GM21717 (cell line): ENCODE results near the gene SLC13A5.
"Not testable (repeated sequence)": the region's sequence is repeated elsewhere in the genome, so short reads cannot be mapped to it uniquely, and the experiment has no call there.

ENCODE experiments used
- ATAC-seq: cut with Tn5 transposase; IDR thresholded peaks from one replicate; pipeline ENCODE4 v1.9.1; 2021; ENCODE audit warnings: mild to moderate bottlenecking, moderate library complexity; ENCODE audit not compliant: unreplicated experiment

Gene SLC13A5

DNA sequence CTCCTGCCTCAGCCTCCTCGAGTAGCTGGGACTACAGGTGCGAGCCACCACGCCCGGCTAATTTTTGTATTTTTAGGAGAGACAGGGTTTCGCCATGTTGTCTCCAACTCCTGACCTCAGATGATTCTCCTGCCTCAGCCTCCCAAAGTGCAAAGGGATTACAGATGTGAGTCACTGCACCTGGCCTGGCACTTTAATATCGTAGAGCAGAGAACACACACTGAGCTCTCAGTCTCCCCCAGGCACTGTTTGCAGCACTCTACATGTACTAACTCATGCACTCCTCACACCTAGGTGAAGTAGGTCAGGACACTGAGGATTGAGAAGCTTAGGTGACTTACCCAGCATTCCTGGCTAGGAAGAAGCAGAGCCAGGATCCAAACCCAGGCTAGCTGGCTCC, 46.6 kb downstream of the SLC13A5 start:
- ATAC-seq: no peak

DNA sequence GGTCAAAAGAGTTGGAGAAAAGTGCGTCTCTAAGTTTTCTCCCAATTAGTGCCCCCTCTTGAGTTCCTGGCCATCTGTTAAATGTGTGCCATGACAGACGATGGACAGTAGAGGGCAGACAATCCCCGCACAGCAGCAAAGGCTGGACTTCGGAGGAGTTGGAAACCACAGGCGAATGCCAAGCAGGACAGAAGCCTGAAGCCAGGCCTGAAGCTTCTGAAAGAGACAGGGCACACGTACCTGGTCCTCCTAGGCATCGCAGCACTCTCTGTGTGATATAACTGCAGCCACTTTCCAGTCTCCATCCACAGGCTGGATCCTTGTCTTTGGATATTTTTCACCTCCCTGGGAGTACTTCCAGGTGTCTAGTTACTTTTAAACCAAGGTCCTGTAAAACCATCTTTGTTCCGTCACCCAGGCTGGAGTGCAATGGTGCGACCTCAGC, 47.1 kb downstream of the SLC13A5 start:
- ATAC-seq: no peak

DNA sequence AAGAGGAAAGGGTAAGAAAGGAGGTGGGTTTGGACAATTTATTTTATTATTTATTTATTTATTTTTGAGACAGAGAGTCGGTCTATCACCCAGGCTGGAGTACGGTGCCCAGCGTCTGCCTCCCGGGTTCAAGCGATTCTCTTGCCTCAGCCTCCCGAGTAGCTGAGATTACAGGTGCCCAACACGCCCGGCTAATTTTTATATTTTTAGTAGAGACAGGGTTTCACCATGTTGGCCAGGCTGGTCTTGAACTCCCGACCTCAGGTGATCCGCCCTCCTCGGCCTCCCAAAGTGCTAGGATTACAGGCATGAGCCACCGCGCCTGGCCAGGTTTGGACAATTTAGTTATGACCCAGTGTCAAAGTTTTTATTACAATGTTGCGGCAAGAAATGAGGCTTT, 50.0 kb downstream of the SLC13A5 start:
- ATAC-seq: not testable (repeated sequence)

- no peak for ATAC-seq
Measured at GRCh38 chr17:6661464-6661848, 51.7 kb downstream of the SLC13A5 start.

DNA sequence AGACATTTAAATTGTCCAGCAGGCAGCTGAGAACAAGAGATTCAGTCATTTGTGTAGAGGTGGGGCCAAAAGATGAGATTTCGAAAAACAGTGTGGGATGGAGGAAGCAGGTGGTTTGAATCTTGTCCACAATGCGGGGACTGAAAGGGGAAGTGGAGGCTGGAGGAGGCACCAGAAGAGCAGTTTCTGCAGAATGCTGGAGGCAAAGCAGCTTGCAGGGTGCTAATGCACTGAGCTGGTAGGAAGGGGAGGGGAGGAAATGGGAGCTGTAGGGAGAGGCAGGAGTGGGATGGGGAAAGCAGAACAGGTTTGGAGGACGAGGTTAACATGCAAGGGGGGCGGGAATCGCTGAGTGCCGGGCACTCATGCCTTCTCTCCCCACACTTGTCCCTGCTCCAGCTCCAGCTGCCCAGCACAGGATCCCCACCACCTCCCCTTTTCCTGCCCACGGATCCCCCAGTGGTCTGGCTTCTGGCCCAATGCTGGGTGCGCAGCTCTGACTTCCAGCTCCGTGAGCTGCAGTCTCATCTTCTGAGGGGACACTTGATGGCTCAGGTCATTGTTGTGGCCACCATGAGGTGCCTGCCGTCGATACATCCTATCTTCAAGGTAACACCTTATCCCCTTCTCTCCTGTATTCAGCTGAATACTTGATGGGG, 52.2 kb downstream of the SLC13A5 start:
- peak; percentile 42 for ATAC-seq

DNA sequence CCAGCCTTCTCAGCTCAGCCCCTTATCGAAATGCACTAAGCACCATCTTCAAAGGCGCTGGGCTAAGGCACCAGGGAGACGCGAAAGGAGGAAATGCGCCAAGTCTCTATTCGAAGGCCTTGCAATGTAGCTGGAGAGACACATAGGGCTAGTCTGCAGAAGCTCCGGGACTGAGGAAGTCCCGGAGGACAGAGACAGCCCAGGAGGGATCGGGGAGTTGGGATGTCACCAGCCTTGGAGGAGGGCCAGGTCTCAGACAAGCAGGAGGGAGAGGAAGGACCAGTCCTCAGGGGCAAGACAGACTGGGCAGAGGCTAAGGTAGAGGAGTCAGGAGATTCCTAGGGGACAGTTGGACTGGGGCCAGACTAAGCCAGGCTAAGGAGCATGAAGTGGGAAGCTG, 53.1 kb downstream of the SLC13A5 start:
- ATAC-seq: no peak

DNA sequence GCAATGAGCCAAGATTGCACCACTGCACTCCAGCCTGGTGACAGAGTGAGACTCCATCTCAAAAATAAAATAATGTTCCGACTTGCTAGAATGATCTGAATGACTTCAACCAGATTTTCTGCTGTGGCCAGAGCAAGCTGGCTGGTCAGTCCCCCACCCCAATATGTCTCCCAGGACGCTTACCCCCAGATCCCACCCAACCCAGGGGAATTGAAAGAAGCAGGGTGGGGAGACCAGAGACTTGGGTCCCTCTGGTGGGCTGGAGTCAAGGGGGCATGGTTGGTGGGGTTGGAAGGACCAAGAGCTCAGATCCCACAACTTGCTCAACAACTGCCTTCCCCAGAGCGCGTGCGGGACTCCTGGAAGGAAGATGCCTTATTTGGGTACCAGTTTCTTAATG, 54.8 kb downstream of the SLC13A5 start:
- ATAC-seq: not testable (repeated sequence)

GRCh38 chr17:6657633-6658287, 55.4 kb downstream of the SLC13A5 start:
- ATAC-seq: no peak

DNA sequence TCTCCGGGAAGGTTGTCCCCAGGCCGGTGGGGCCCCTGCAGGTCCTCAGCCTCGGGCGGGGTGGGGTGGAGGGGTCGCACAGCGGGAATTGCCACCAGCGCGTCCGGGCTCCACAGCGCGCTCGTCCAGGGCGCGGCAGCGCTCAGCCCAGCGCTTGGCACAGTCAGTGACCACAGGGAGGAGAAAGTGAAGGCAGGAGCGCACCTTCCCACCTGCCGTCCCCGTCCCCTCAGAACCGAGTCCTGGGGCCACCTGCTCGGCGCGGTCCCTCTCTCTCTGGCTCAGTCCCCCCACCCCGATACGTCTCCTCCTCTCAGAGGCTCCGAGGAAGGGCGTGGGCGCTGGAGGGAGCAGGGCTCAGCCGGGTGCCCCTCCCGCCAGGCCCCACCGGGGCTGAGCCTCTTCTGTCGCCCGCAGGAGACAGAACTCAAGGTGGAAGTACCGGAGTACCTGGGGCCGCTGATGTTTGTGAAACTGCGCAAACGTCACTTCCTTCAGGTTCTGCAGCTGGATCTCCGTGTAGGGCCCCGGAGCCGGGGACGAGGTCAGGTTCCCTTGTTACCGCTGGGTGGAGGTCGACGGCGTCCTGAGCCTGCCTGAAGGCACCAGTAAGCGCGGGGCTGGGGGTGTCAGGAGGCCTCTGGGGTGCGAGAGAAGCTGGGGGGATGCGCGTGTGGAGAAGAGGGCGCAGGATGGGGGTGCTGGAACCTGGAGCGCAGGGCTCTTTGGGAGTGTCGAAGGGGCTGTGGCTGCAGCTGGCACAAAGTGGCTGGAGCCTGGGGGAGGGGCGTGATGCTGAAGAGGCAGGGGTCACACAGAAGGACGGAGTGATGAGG, 56.2 kb downstream of the SLC13A5 start:
- not testable (repeated sequence) for ATAC-seq

DNA sequence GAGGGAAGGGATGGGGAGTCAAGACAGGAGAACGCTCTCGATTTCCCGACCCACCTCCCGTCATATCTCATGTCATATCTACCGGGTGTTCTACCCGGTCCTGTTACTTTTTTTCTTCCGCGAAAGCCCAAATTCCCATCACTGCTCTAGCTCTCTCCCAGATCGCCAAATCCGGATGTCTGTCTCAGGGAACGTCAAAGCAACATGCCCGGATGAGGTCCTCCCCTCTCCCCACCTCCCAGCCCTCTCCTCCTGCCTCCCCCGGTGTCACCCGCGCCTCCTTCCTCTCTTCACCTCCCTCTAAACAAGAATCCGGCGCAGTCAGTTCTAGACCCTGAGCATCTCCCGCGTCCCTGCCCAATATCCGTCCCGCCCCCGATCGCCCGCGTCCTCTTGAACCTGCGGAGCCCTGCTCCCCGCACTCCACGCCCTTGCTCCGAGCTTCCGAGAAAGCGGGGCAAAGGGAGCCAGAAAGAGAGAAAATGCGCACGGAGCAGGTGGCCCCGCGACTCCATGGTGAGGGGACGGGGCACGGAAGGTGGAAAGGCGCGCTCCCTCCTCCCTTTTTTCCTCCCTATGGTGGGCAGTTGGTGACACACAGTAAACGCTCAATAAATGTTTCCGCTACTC, 57.3 kb downstream of the SLC13A5 start:
- not testable (repeated sequence) for ATAC-seq

- ATAC-seq: no peak
Measured at GRCh38 chr17:6654841-6655731, 58.1 kb downstream of the SLC13A5 start.

DNA sequence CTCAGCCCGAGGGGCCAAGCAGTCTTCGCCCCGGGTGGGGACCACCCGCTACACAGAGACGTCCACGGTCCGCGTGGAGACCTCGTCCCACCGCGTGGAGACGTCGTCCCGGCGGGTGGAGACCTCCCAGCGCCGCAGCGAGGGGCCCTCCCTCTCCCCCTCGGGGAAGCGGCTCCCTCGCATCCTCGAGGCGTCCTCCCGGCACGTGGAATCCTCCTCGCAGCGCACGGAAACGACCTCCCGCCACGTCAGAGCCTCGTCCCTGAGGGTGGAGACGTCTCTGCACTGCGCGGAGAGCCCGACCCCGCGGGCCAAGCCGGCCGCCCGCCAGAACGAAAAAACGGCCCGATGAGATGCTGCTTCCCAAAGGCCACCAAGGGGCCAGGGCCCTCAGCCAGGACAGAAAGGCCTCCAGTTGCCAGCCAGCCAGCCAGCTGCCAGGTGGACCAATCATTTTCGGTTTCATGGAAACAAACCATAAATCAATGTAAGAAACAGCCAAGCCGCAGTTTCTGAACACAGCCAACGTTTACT, 61.2 kb downstream of the SLC13A5 start:
- peak; percentile 12 for ATAC-seq

DNA sequence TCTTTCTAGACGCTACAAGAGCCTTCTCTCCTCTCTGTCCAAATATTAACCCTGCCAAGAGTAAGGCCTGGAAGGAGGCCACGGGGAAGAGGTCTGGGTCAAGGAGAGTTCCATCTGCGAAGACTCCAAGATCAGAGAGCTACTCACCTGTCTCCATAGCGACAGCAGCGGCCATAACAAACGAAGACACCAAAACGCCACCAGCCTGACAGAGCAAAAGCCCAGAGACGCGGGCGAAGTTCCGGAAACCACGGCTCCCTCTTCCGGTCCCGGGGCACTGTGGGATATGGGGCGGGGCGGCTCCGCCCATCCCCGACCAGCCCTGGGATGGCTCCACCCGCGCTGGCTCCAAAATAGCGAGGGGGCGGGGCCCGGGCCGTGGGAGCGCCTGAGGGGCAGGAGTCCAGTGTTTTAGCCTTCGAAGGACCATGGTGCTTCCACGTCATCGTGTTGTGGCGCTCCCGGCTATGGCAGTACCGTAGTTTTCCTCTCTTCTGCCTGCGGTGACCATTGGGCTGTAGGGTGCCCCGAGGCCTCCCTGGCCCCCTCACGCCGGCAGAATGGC, 61.7 kb downstream of the SLC13A5 start, which contains the start of the genes C17orf100 and MED31:
C17orf100 (plus strand) TSS at position 409 of the 565 bp plus-strand sequence; CDS start at position 561, 152 bp downstream.
MED31 (minus strand) TSS at position 252 of the 565 bp plus-strand sequence; CDS start at position 175, 77 bp downstream.
- ATAC-seq: peak; percentile 81

- ATAC-seq: no peak
Measured at GRCh38 chr17:6648181-6648580, 65.0 kb downstream of the SLC13A5 start.

GRCh38 chr17:6643451-6644125, 69.6 kb downstream of the SLC13A5 start:
- no peak for ATAC-seq

- ATAC-seq: no peak
Measured at GRCh38 chr17:6642592-6642991, 70.6 kb downstream of the SLC13A5 start.

- ATAC-seq: peak; percentile 10
Measured at GRCh38 chr17:6641247-6641863, 71.8 kb downstream of the SLC13A5 start.

DNA sequence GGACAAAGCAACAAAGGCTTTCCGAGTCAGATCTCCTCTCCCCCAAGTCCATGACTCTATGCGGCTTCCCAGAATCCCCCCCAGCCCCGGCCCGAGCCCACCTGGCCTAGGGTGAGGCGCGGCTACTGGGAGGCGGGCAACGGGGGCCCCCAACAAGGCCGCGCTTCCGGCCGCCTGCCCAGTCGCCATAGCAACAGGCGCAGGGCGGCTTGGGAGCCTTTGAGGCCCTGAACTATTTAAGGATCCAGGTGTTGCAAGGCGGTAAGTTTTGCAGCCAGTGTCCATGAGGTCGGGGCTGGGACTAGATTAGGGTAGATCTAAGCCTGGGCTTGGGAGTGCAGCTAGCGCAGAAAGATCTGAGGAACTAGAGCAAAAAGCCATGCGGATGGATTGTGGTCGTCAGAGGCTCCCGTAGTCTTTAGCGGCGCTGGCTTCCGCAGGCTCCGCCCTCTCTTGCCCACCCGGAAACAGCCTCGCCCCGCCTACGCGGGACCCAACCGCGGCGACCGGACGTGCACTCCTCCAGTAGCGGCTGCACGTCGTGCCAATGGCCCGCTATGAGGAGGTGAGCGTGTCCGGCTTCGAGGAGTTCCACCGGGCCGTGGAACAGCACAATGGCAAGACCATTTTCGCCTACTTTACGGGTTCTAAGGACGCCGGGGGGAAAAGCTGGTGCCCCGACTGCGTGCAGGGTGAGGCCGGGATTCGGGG, 72.5 kb downstream of the SLC13A5 start, which contains the start of the genes KIAA0753 and TXNDC17:
KIAA0753 (minus strand) TSS at position 176 of the 711 bp plus-strand sequence. CDS start 5,608 bp downstream, outside the sequence.
TXNDC17 (plus strand) TSS at position 525 of the 711 bp plus-strand sequence; CDS start at position 548, 23 bp downstream.
- peak; percentile 71 for ATAC-seq
